WTC11 (cell line): ENCODE measurements around the gene UBLCP1. TPM values are rescaled to one million over a fixed set of nuclear protein-coding genes. Genes with fewer than 3 reads are reported as not detected.
"Not testable (repeated sequence)": the region's sequence is repeated elsewhere in the genome, so short reads cannot be mapped to it uniquely, and the experiment has no call there.

Source experiments
- ATAC-seq: fragments of 200-7000 bp; cut with Tn5 transposase; 2 replicates; pipeline ENCODE4 v1.10.0; 2021; ENCODE audit warnings: mild to moderate bottlenecking, moderate library complexity
- CTCF ChIA-PET: fragments of 300-600 bp; sonication (Branson Sonifier 250); formaldehyde crosslinking; loops from one replicate; lab custom pipeline; 2021; ENCODE audit warnings: antibody characterized with exemption; lab: Charles Lee
- POLR2A ChIA-PET: fragments of 350-600 bp; sonication (Branson Sonifier 250); formaldehyde crosslinking; loops from one replicate; lab custom pipeline; 2021; ENCODE audit warnings: antibody characterized with exemption; lab: Charles Lee
- DNase-seq: peaks from one replicate; pipeline ENCODE4 v3.0.0; 2021; ENCODE audit warnings: low spot score
- H3K27ac Mint-ChIP-seq: 2 replicates; pipeline ENCODE4 v1.8.0; 2021; ENCODE audit warnings: mixed read lengths
- H3K27me3 Mint-ChIP-seq: 2 replicates; pipeline ENCODE4 v1.8.0; 2021; ENCODE audit warnings: low read depth, mild to moderate bottlenecking, moderate library complexity, mixed read lengths
- H3K36me3 Mint-ChIP-seq: 2 replicates; pipeline ENCODE4 v1.8.0; 2021; ENCODE audit warnings: mixed read lengths
- H3K4me1 Mint-ChIP-seq: 2 replicates; pipeline ENCODE4 v1.8.0; 2022; ENCODE audit warnings: mixed read lengths
- H3K4me3 Mint-ChIP-seq: 2 replicates; pipeline ENCODE4 v1.8.0; 2021; ENCODE audit warnings: mild to moderate bottlenecking, moderate library complexity, mixed read lengths
- H3K9me3 Mint-ChIP-seq: 2 replicates; pipeline ENCODE4 v1.8.0; 2021; ENCODE audit warnings: mixed read lengths
- ATF2 ChIP-seq: sonication (generic); formaldehyde crosslinking; IDR thresholded peaks from 2 replicates; pipeline ENCODE4 v1.8.1; 2022; ENCODE audit warnings: low read depth, missing genetic modification reagents, borderline replicate concordance
- CBFB ChIP-seq: sonication (generic); formaldehyde crosslinking; IDR thresholded peaks from 2 replicates; pipeline ENCODE4 v1.8.1; 2022; ENCODE audit warnings: mild to moderate bottlenecking, low read depth, missing genetic modification reagents
- CDX4 ChIP-seq: fragments of 250-450 bp; sonication (Bioruptor Pico); IDR thresholded peaks from 2 replicates; pipeline ENCODE4 v1.9.0; 2021; ENCODE audit warnings: moderate library complexity, mild to moderate bottlenecking, inconsistent platforms, borderline replicate concordance
- CREM ChIP-seq: sonication (generic); formaldehyde crosslinking; IDR thresholded peaks from 2 replicates; pipeline ENCODE4 v1.8.1; 2022; ENCODE audit warnings: mild to moderate bottlenecking, missing genetic modification reagents, moderate library complexity
- E2F4 ChIP-seq: sonication (generic); formaldehyde crosslinking; IDR thresholded peaks from 2 replicates; pipeline ENCODE4 v1.8.1; 2022; ENCODE audit warnings: low read depth, mild to moderate bottlenecking, moderate library complexity, missing genetic modification reagents, borderline replicate concordance
- ERG ChIP-seq: fragments of 250-450 bp; sonication (Bioruptor Pico); IDR thresholded peaks from 2 replicates; pipeline ENCODE4 v1.8.0; 2021; ENCODE audit warnings: mild to moderate bottlenecking
- FOXJ3 ChIP-seq: sonication (generic); formaldehyde crosslinking; IDR thresholded peaks from 2 replicates; pipeline ENCODE4 v1.9.0; 2021; ENCODE audit warnings: missing genetic modification reagents, mild to moderate bottlenecking, borderline replicate concordance
- FOXP1 ChIP-seq: sonication (generic); formaldehyde crosslinking; IDR thresholded peaks from 2 replicates; pipeline ENCODE4 v1.8.0; 2022; ENCODE audit warnings: missing genetic modification reagents, mild to moderate bottlenecking, moderate library complexity, borderline replicate concordance
- MAX ChIP-seq: sonication (generic); formaldehyde crosslinking; IDR thresholded peaks from 2 replicates; pipeline ENCODE4 v1.8.0; 2022; ENCODE audit warnings: mild to moderate bottlenecking, missing genetic modification reagents
- MXD4 ChIP-seq: fragments of 250-450 bp; sonication (Bioruptor Pico); IDR thresholded peaks from 2 replicates; pipeline ENCODE4 v1.8.0; 2021; ENCODE audit warnings: mild to moderate bottlenecking, moderate library complexity, borderline replicate concordance
- NFE2L1 ChIP-seq: sonication (generic); formaldehyde crosslinking; IDR thresholded peaks from 2 replicates; pipeline ENCODE4 v1.8.1; 2023; ENCODE audit warnings: missing genetic modification reagents
- PREB ChIP-seq: sonication (generic); formaldehyde crosslinking; IDR thresholded peaks from 2 replicates; pipeline ENCODE4 v1.8.1; 2022; ENCODE audit warnings: mild to moderate bottlenecking, missing genetic modification reagents, moderate library complexity, borderline replicate concordance
- ZBTB21 ChIP-seq: sonication (generic); formaldehyde crosslinking; IDR thresholded peaks from 2 replicates; pipeline ENCODE4 v1.8.1; 2023; ENCODE audit warnings: mild to moderate bottlenecking, missing genetic modification reagents, borderline replicate concordance
- ZBTB43 ChIP-seq: sonication (generic); formaldehyde crosslinking; IDR thresholded peaks from 2 replicates; pipeline ENCODE4 v1.8.1; 2023; ENCODE audit warnings: mild to moderate bottlenecking, missing genetic modification reagents
- ZNF121 ChIP-seq: sonication (generic); formaldehyde crosslinking; IDR thresholded peaks from 2 replicates; pipeline ENCODE4 v1.8.0; 2023; ENCODE audit warnings: missing genetic modification reagents
- ZNF219 ChIP-seq: sonication (generic); formaldehyde crosslinking; IDR thresholded peaks from 2 replicates; pipeline ENCODE4 v1.8.0; 2023; ENCODE audit warnings: missing genetic modification reagents, mild to moderate bottlenecking, borderline replicate concordance
- ZNF281 ChIP-seq: sonication (generic); formaldehyde crosslinking; IDR thresholded peaks from 2 replicates; pipeline ENCODE4 v1.8.0; 2023; ENCODE audit warnings: mild to moderate bottlenecking, missing genetic modification reagents
- ZNF416 ChIP-seq: fragments of 250-450 bp; sonication (Bioruptor Pico); IDR thresholded peaks from 2 replicates; pipeline ENCODE4 v1.9.0; 2021; ENCODE audit warnings: mild to moderate bottlenecking, inconsistent platforms
- ZNF425 ChIP-seq: fragments of 250-450 bp; sonication (Bioruptor Pico); conservative IDR thresholded peaks from 2 replicates; pipeline ENCODE4 v1.9.0; 2021; ENCODE audit warnings: mild to moderate bottlenecking
- total RNA-seq: library from RNA; stranded (reverse); gene quantifications from 3 replicates; pipeline ENCODE4 v1.2.3, GENCODE V29; 2021

UBLCP1 gene
- total RNA-seq, 1 experiment from 2014 or later, result 31.0 TPM

- DNase-seq, H3K36me3 Mint-ChIP-seq, CTCF ChIA-PET, H3K27ac Mint-ChIP-seq, ATAC-seq, H3K9me3 Mint-ChIP-seq, H3K4me3 Mint-ChIP-seq, POLR2A ChIA-PET: not testable (repeated sequence)
- Mint-ChIP-seq H3K27me3 (peaks cover 69% of the 10 kb centered on the region), H3K4me1 (peaks cover 10% of the 10 kb centered on the region)
These were observed 2.9 kb upstream of the UBLCP1 start for GRCh38 chr5:159260212-159260611.

- ChIA-PET POLR2A (no interaction called here), CTCF (interaction anchor here (1.1 kb wide), 1 partner anchor 48 kb away, joined by 3 read pairs; no protein-coding TSS in a partner anchor)
- peaks cover 10% of the 10 kb centered on the region for H3K4me1 Mint-ChIP-seq
- peaks cover 18% of the 10 kb centered on the region for H3K36me3 Mint-ChIP-seq
- peaks cover 15% of the 10 kb centered on the region for H3K9me3 Mint-ChIP-seq
- no peak for TF ChIP-seq ZNF121 (CRISPR knock-in tag)
- TF ChIP-seq ATF2, result no peak
- TF ChIP-seq CREM, result no peak
- no peak for TF ChIP-seq ZBTB21
- TF ChIP-seq ZNF281 (CRISPR knock-in tag), result no peak
- no peak for TF ChIP-seq MAX
- no peak for TF ChIP-seq FOXP1 (CRISPR knock-in tag)
- no peak for TF ChIP-seq ZNF425
- TF ChIP-seq CBFB (CRISPR knock-in tag), result no peak
- TF ChIP-seq ZNF219, result no peak
- TF ChIP-seq MXD4 (CRISPR knock-in tag), result no peak
- no peak for TF ChIP-seq CDX4 (CRISPR knock-in tag)
- no peak for TF ChIP-seq E2F4 (CRISPR knock-in tag)
- no peak for TF ChIP-seq ZBTB43 (CRISPR knock-in tag)
- no peak for TF ChIP-seq ERG (CRISPR knock-in tag)
- TF ChIP-seq NFE2L1, result no peak
- no peak for TF ChIP-seq FOXJ3 (CRISPR knock-in tag)
- TF ChIP-seq ZNF416, result no peak
- no peak for TF ChIP-seq PREB
- H3K4me3 Mint-ChIP-seq, result peak overlapping the region; percentile 91
- DNase-seq (no peak), ATAC-seq (peak; percentile 35)
- peak overlapping the region; percentile 98 for H3K27ac Mint-ChIP-seq
- H3K27me3 Mint-ChIP-seq, result peaks cover 46% of the 10 kb centered on the region
These were observed 625 bp upstream of the UBLCP1 start for GRCh38 chr5:159262472-159262858.
